Liver (tissue), 9 donors: ENCODE data around the gene INPPL1. TPM values are rescaled to one million over a fixed set of nuclear protein-coding genes. Genes with fewer than 3 reads are reported as not detected.

Source experiments
- DNase-seq: peaks from one replicate; pipeline ENCODE4 v3.0.0-alpha.2; 2017; ENCODE audit warnings: low spot score
- H3K27ac ChIP-seq, 2 donors: one replicate each; pipeline ENCODE4 v1.7.0; 2013; ENCODE audit warnings: inconsistent platforms in 2 of 2, low read length in 2 of 2, control low read depth in 1 of 2, low read depth in 1 of 2, mild to moderate bottlenecking in 1 of 2
- H3K27me3 ChIP-seq, 4 donors: one replicate each; pipeline versions ENCODE4 v1.6.1 to v1.7.0; 2013; ENCODE audit warnings: low read length in 3 of 4, inconsistent platforms in 1 of 4, mild to moderate bottlenecking in 1 of 4, moderate library complexity in 1 of 4; ENCODE audit not compliant: control insufficient read depth in 4 of 4, insufficient read depth in 4 of 4
- H3K36me3 ChIP-seq, 4 donors: one replicate each; pipeline versions ENCODE4 v1.6.1 to v1.7.0; 2013; ENCODE audit warnings: low read length in 3 of 4, mild to moderate bottlenecking in 3 of 4, low read depth in 1 of 4, moderate library complexity in 1 of 4; ENCODE audit not compliant: control insufficient read depth in 4 of 4, insufficient read depth in 3 of 4
- H3K4me1 ChIP-seq, 4 donors: one replicate each; pipeline versions ENCODE4 v1.6.1 to v1.7.0; 2013; ENCODE audit warnings: low read length in 3 of 4, mild to moderate bottlenecking in 3 of 4, moderate library complexity in 1 of 4; ENCODE audit not compliant: control insufficient read depth in 4 of 4, insufficient read depth in 4 of 4
- H3K4me3 ChIP-seq, 3 donors: one replicate each; pipeline versions ENCODE4 v1.6.1 to v1.7.0; 2013; ENCODE audit warnings: low read length in 3 of 3, control low read depth in 1 of 3, low read depth in 1 of 3, mild to moderate bottlenecking in 1 of 3
- H3K9ac ChIP-seq, 2 donors: one replicate each; pipeline ENCODE4 v1.7.0; 2013; ENCODE audit warnings: low read length in 2 of 2, mild to moderate bottlenecking in 2 of 2, moderate library complexity in 2 of 2, control low read depth in 1 of 2, low read depth in 1 of 2
- H3K9me3 ChIP-seq, 4 donors: one replicate each; pipeline versions ENCODE4 v1.6.1 to v1.7.0; 2013; ENCODE audit warnings: low read length in 3 of 4; ENCODE audit not compliant: control insufficient read depth in 4 of 4
- ATF3 ChIP-seq: IDR thresholded peaks from 2 replicates; pipeline ENCODE4 v1.6.1; 2016; ENCODE audit warnings: antibody characterized with exemption
- EGR1 ChIP-seq, 2 donors: IDR thresholded peaks; 2 replicates each; pipeline ENCODE4 v1.6.1; 2016 to 2018; ENCODE audit warnings: antibody characterized with exemption in 2 of 2, low read depth in 2 of 2
- FOXA1 ChIP-seq: IDR thresholded peaks from 2 replicates; pipeline ENCODE4 v1.6.1; 2016; ENCODE audit warnings: antibody characterized with exemption
- FOXA2 ChIP-seq: IDR thresholded peaks from 2 replicates; pipeline ENCODE4 v1.6.1; 2016; ENCODE audit warnings: antibody characterized with exemption
- GABPA ChIP-seq, 2 donors: IDR thresholded peaks in 1 of 2; conservative IDR thresholded peaks in 1 of 2; 2 replicates each; pipeline ENCODE4 v1.6.1; 2016; ENCODE audit warnings: antibody characterized with exemption in 2 of 2, mild to moderate bottlenecking in 1 of 2, moderate library complexity in 1 of 2
- HNF4A ChIP-seq, 2 donors: conservative IDR thresholded peaks; 2 replicates each; pipeline ENCODE4 v1.6.1; 2016; ENCODE audit warnings: antibody characterized with exemption in 2 of 2, mild to moderate bottlenecking in 2 of 2
- HNF4G ChIP-seq: IDR thresholded peaks from 2 replicates; pipeline ENCODE4 v1.6.1; 2016; ENCODE audit warnings: antibody characterized with exemption
- JUND ChIP-seq, 2 donors: IDR thresholded peaks; 2 replicates each; pipeline ENCODE4 v1.6.1; 2016; ENCODE audit warnings: antibody characterized with exemption in 2 of 2
- SP1 ChIP-seq: IDR thresholded peaks from 2 replicates; pipeline ENCODE4 v1.6.1; 2018; ENCODE audit warnings: antibody characterized with exemption, mild to moderate bottlenecking
- TAF1 ChIP-seq: conservative IDR thresholded peaks from 2 replicates; pipeline ENCODE4 v1.6.1; 2016; ENCODE audit warnings: antibody characterized with exemption, mild to moderate bottlenecking
- YY1 ChIP-seq: IDR thresholded peaks from 2 replicates; pipeline ENCODE4 v1.6.1; 2016; ENCODE audit warnings: antibody characterized with exemption, mild to moderate bottlenecking
- ZBTB33 ChIP-seq: IDR thresholded peaks from 2 replicates; pipeline ENCODE4 v1.6.1; 2016; ENCODE audit warnings: antibody characterized with exemption
- WGBS: extraction: QIAGEN DNeasy Blood & Tissue Kit; methylation state at CpG from one replicate; pipeline ENCODE4 v1.1.7; 2013; 5-methylcytosine and 5-hydroxymethylcytosine counted together
- polyA plus RNA-seq, 2 donors: library from polyadenylated mRNA; stranded (reverse) in 1 of 2; unstranded in 1 of 2; fragments of 200-250 nt in 1 of 2; fragments of >200 nt in 1 of 2; fragmentation: Nextera tagmentation in 1 of 2; extraction: Ambion mirVana in 1 of 2; gene quantifications; one replicate each; pipeline versions ENCODE4 v1.2.1 to v1.2.3, GENCODE V29; 2013 to 2015
- total RNA-seq, 2 donors: library from RNA; depleted of rRNA; stranded (reverse); fragments of >200 nt; gene quantifications; one replicate each; pipeline ENCODE4 v1.2.3, GENCODE V29; 2014
- TF ChIP-seq, protein P1 (sequence below): IDR thresholded peaks from 2 replicates; pipeline ENCODE4 v1.6.1; 2016; ENCODE audit warnings: antibody characterized with exemption, mild to moderate bottlenecking
- TF ChIP-seq, protein P2 (sequence below): fragments of 150-350 bp; IDR thresholded peaks from 2 replicates; pipeline ENCODE4 v1.5.1; 2017; ENCODE audit warnings: improper control_type of control experiment, low read depth, low read length; ENCODE audit not compliant: missing input control
- donor health status: healthy.
- donor health status: healthy.
- donor health status: healthy.
- donor health status: healthy.
- donor health status: healthy.

The INPPL1 gene
- total and polyA plus RNA-seq, 4 donors = 7.2 to 29.0 (median 17.1) TPM

- peaks cover 0 to 4% (median 0%) of the 10 kb centered on the region in 4 donors for H3K27me3 ChIP-seq
- no peaks in the 10 kb centered on the region for H3K9me3 ChIP-seq
- peaks cover 6 to 22% (median 16%) of the 10 kb centered on the region in 4 donors for H3K4me1 ChIP-seq
- no peak for DNase-seq
- H3K4me3 ChIP-seq = no peak overlapping the region
- no peak for TF ChIP-seq SP1
- no peak overlapping the region for H3K9ac ChIP-seq
- H3K36me3 ChIP-seq = peaks cover 13 to 62% (median 30%) of the 10 kb centered on the region in 4 donors
- H3K27ac ChIP-seq = no peak overlapping the region
- 86% methylated on average over 4 of the region's 4 CpGs for WGBS
Measured at GRCh38 chr11:72236083-72236697, 11.6 kb downstream of the INPPL1 start.

GRCh38 chr11:72236774-72237111, 12.2 kb downstream of the INPPL1 start:
- peaks cover 0 to 4% (median 0%) of the 10 kb centered on the region in 4 donors for H3K27me3 ChIP-seq
- peaks cover 9 to 57% (median 25%) of the 10 kb centered on the region in 4 donors for H3K36me3 ChIP-seq
- H3K9ac ChIP-seq = no peak overlapping the region
- H3K4me3 ChIP-seq = no peak overlapping the region
- H3K4me1 ChIP-seq = peaks cover 6 to 22% (median 16%) of the 10 kb centered on the region in 4 donors
- TF ChIP-seq EGR1 (IDR thresholded peaks at IDR 0.05; ENCODE audit: low read depth in 2 of 2) = no peak
- TF ChIP-seq ATF3 = no peak
- TF ChIP-seq HNF4A (conservative IDR thresholded peaks at IDR 0.05) = no peak
- no peak for TF ChIP-seq JUND (IDR thresholded peaks at IDR 0.05)
- no peak overlapping the region for H3K27ac ChIP-seq
- DNase-seq = no peak
- H3K9me3 ChIP-seq = no peaks in the 10 kb centered on the region
- WGBS = 89% methylated on average over 2 of the region's 2 CpGs

GRCh38 chr11:72237112-72237931, 12.8 kb downstream of the INPPL1 start:
- WGBS = 83% methylated on average over 22 of the region's 22 CpGs
- Histone ChIP-seq H3K36me3 (peaks cover 5 to 51% (median 22%) of the 10 kb centered on the region in 4 donors), H3K9ac (no peak overlapping the region), H3K9me3 (no peaks in the 10 kb centered on the region), H3K4me3 (no peak overlapping the region), H3K27me3 (peaks cover 0 to 5% (median under 1%) of the 10 kb centered on the region in 4 donors), H3K4me1 (peaks cover 6 to 22% (median 16%) of the 10 kb centered on the region in 4 donors), H3K27ac (no peak overlapping the region)
- DNase-seq = peak; percentile 32
- TF ChIP-seq HNF4A (conservative IDR thresholded peaks at IDR 0.05) (no peak), FOXA1 (no peak), GABPA (IDR thresholded peaks at IDR 0.05 in 1 of 2, conservative IDR thresholded peaks at IDR 0.05 in 1 of 2) (no peak), SP1 (no peak), YY1 (no peak), ATF3 (no peak), ZBTB33 (no peak), TAF1 (no peak), HNF4G (no peak), FOXA2 (no peak)
- TF ChIP-seq, protein P1, sequence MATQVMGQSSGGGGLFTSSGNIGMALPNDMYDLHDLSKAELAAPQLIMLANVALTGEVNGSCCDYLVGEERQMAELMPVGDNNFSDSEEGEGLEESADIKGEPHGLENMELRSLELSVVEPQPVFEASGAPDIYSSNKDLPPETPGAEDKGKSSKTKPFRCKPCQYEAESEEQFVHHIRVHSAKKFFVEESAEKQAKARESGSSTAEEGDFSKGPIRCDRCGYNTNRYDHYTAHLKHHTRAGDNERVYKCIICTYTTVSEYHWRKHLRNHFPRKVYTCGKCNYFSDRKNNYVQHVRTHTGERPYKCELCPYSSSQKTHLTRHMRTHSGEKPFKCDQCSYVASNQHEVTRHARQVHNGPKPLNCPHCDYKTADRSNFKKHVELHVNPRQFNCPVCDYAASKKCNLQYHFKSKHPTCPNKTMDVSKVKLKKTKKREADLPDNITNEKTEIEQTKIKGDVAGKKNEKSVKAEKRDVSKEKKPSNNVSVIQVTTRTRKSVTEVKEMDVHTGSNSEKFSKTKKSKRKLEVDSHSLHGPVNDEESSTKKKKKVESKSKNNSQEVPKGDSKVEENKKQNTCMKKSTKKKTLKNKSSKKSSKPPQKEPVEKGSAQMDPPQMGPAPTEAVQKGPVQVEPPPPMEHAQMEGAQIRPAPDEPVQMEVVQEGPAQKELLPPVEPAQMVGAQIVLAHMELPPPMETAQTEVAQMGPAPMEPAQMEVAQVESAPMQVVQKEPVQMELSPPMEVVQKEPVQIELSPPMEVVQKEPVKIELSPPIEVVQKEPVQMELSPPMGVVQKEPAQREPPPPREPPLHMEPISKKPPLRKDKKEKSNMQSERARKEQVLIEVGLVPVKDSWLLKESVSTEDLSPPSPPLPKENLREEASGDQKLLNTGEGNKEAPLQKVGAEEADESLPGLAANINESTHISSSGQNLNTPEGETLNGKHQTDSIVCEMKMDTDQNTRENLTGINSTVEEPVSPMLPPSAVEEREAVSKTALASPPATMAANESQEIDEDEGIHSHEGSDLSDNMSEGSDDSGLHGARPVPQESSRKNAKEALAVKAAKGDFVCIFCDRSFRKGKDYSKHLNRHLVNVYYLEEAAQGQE = no peak
- TF ChIP-seq, protein P2, sequence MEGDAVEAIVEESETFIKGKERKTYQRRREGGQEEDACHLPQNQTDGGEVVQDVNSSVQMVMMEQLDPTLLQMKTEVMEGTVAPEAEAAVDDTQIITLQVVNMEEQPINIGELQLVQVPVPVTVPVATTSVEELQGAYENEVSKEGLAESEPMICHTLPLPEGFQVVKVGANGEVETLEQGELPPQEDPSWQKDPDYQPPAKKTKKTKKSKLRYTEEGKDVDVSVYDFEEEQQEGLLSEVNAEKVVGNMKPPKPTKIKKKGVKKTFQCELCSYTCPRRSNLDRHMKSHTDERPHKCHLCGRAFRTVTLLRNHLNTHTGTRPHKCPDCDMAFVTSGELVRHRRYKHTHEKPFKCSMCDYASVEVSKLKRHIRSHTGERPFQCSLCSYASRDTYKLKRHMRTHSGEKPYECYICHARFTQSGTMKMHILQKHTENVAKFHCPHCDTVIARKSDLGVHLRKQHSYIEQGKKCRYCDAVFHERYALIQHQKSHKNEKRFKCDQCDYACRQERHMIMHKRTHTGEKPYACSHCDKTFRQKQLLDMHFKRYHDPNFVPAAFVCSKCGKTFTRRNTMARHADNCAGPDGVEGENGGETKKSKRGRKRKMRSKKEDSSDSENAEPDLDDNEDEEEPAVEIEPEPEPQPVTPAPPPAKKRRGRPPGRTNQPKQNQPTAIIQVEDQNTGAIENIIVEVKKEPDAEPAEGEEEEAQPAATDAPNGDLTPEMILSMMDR = no peak
